Tibial nerve (tissue), 4 donors: ENCODE results near the gene GPR32.

ENCODE experiments used
- EP300 ChIP-seq, 2 donors: sonication (generic); formaldehyde crosslinking; IDR thresholded peaks; one replicate each; pipeline ENCODE4 v1.6.1; 2017; ENCODE audit warnings: antibody characterized with exemption in 2 of 2, mild to moderate bottlenecking in 1 of 2
- POLR2A ChIP-seq, 2 donors: fragments of 450-650 bp; IDR thresholded peaks; one replicate each; pipeline ENCODE4 v1.6.1; 2017; ENCODE audit warnings: antibody characterized with exemption in 2 of 2, mild to moderate bottlenecking in 2 of 2, moderate library complexity in 2 of 2
- TF ChIP-seq, protein P1 (sequence below), 5 experiments: fragments of 200-600 bp in 3 of 5; fragments of 450-650 bp in 2 of 5; sonication (generic) in 3 of 5; IDR thresholded peaks; one replicate each; pipeline ENCODE4 v1.5.1; 2016 to 2019; ENCODE audit warnings: antibody characterized with exemption in 5 of 5, mild to moderate bottlenecking in 3 of 5, moderate library complexity in 2 of 5

GRCh38 chr19:50735869-50736268, 34.4 kb upstream of the GPR32 start:
- TF ChIP-seq, protein P1, sequence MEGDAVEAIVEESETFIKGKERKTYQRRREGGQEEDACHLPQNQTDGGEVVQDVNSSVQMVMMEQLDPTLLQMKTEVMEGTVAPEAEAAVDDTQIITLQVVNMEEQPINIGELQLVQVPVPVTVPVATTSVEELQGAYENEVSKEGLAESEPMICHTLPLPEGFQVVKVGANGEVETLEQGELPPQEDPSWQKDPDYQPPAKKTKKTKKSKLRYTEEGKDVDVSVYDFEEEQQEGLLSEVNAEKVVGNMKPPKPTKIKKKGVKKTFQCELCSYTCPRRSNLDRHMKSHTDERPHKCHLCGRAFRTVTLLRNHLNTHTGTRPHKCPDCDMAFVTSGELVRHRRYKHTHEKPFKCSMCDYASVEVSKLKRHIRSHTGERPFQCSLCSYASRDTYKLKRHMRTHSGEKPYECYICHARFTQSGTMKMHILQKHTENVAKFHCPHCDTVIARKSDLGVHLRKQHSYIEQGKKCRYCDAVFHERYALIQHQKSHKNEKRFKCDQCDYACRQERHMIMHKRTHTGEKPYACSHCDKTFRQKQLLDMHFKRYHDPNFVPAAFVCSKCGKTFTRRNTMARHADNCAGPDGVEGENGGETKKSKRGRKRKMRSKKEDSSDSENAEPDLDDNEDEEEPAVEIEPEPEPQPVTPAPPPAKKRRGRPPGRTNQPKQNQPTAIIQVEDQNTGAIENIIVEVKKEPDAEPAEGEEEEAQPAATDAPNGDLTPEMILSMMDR (IDR thresholded peaks at IDR 0.05) = no peak
- TF ChIP-seq POLR2A (IDR thresholded peaks at IDR 0.05) (no peak), EP300 (IDR thresholded peaks at IDR 0.05) (no peak)
